Measurements from ENCODE around the gene DNAH11. TPM values are rescaled to one million over a fixed set of nuclear protein-coding genes. Genes with fewer than 3 reads are reported as not detected.

The DNAH11 gene
- total RNA-seq, 1 experiment from 2014 or later: 0.39 TPM

- H3K79me2 ChIP-seq (ENCODE audit: insufficient read depth, low read length): no peaks in the 10 kb centered on the region
- CTCF ChIA-PET: no interaction called here
- ATAC-seq (no peak), DNase-seq (ENCODE audit: low read depth, low spot score) (no peak)
- no peaks in the 10 kb centered on the region for H3K27me3 ChIP-seq (ENCODE audit: insufficient read depth, low read length)
- no TSS peak for BruUV-seq (replicated peaks)
- no peaks in the 10 kb centered on the region for H3K9me3 ChIP-seq (ENCODE audit: control insufficient read depth in 1 of 2, insufficient read depth in 1 of 2, low read depth in 1 of 2, low read length in 2 of 2)
- no peak overlapping the region for H3K27ac ChIP-seq (ENCODE audit: low read depth, low read length)
- no peaks in the 10 kb centered on the region for H3K4me1 ChIP-seq (ENCODE audit: control insufficient read depth in 1 of 2, insufficient read depth in 2 of 2, low read length in 2 of 2)
- intact Hi-C loops (cut with micrococcal nuclease): no loop called here
- RAD21 ChIA-PET (ENCODE audit: low non-redundant PET in 1 of 2, low total read pairs in 2 of 2, uncharacterized antibody in 2 of 2, unreplicated experiment in 2 of 2): no interaction called here
- H4K20me1 ChIP-seq (ENCODE audit: insufficient read depth): no peaks in the 10 kb centered on the region
- no peak overlapping the region for H3K4me2 ChIP-seq (ENCODE audit: low read length)
- H3K9me2 ChIP-seq (ENCODE audit: insufficient read depth): no peaks in the 10 kb centered on the region
- POLR2A ChIA-PET: no interaction called here
- no peak overlapping the region for H3K4me3 ChIP-seq (replicated peaks in 1 of 2; ENCODE audit: low read depth in 1 of 2, low read length in 2 of 2)
- H2AFZ ChIP-seq (ENCODE audit: low read depth, low read length, poor library complexity, severe bottlenecking): no peak overlapping the region
- no peak overlapping the region for H3K9ac ChIP-seq (ENCODE audit: low read length)
- TF ChIP-seq EZH2 (IDR thresholded peaks at IDR 0.05) (no peak), RAD21 (IDR thresholded peaks at IDR 0.05; ENCODE audit: low read depth) (no peak), ELF1 (IDR thresholded peaks at IDR 0.05; ENCODE audit: borderline replicate concordance, low read depth) (no peak), ZNF274 (IDR thresholded peaks at IDR 0.05; ENCODE audit: low read depth, low read length) (no peak), TCF7L2 (IDR thresholded peaks at IDR 0.05; ENCODE audit: borderline replicate concordance, extremely low read depth, insufficient read depth, insufficient read length) (no peak), POLR2AphosphoS5 (IDR thresholded peaks at IDR 0.05; ENCODE audit: low read depth, low read length) (no peak), CEBPB (IDR thresholded peaks at IDR 0.05; ENCODE audit: low read depth) (no peak), REST (IDR thresholded peaks at IDR 0.05; ENCODE audit: low read depth) (no peak), ZFX (IDR thresholded peaks at IDR 0.05) (no peak)
- H3K36me3 ChIP-seq (ENCODE audit: control insufficient read depth in 1 of 2, insufficient read depth in 2 of 2, low read length in 2 of 2): no peaks in the 10 kb centered on the region
Observed at GRCh38 chr7:21884496-21884895, 341.7 kb downstream of the DNAH11 start.

All from HCT116 (cell line).